LHCN-M2 (cell line): ENCODE results near the gene GPR34. TPM values are rescaled to one million over a fixed set of nuclear protein-coding genes. Genes with fewer than 3 reads are reported as not detected.
"Not testable (repeated sequence)": the region's sequence is repeated elsewhere in the genome, so short reads cannot be mapped to it uniquely, and the experiment has no call there.

Experiments used
- DNase-seq: peaks from one replicate; pipeline ENCODE4 v3.0.0-alpha.2; 2012; ENCODE audit warnings: low read depth
- polyA plus RNA-seq: library from polyadenylated mRNA; unstranded; fragments of >200 nt; gene quantifications from one replicate; pipeline ENCODE4 v1.2.1, GENCODE V29; 2012; ENCODE audit warnings: missing spikeins
- total RNA-seq: library from RNA; depleted of rRNA; stranded (reverse); fragments of >200 nt; gene quantifications from 2 replicates; pipeline ENCODE4 v1.2.3, GENCODE V29; 2014; rRNA removed

Gene GPR34
- total RNA-seq = not detected in 2 replicates
- polyA plus RNA-seq = not detected

- no peak for DNase-seq
Observed at GRCh38 chrX:41688835-41689234, at the start of gene GPR34. Gene GPR34 (plus strand): TSS chrX:41688973. CDS start chrX:41695634, 6,661 bp downstream.

- DNase-seq = not testable (repeated sequence)
Observed at GRCh38 chrX:41646201-41646600, 42.6 kb upstream of the GPR34 start.

DNA sequence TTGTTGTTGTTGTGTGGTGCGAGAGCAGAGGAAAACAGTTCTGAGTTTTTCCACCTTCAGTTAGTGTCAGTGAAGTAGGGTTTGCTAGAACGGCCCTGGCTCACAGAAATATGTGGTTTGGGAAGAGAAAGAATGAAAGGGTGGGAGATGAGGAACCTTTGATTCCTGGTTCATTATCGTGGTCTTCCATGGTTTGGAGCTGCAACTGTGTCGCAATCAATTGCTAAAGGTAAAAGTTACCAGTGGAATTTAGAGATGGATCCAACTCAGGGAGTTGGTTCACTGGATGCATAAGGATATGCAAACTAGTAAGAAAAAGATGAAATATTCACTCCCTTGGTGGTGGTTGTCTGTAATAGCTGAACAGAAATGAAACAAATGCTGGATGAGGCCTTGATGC is 35.6 kb upstream of the GPR34 start:
- DNase-seq = no peak

GRCh38 chrX:41655101-41655500 is 33.7 kb upstream of the GPR34 start:
- DNase-seq = no peak

- peak; percentile 32 for DNase-seq
Observed at GRCh38 chrX:41655631-41656030, 33.1 kb upstream of the GPR34 start.

DNA sequence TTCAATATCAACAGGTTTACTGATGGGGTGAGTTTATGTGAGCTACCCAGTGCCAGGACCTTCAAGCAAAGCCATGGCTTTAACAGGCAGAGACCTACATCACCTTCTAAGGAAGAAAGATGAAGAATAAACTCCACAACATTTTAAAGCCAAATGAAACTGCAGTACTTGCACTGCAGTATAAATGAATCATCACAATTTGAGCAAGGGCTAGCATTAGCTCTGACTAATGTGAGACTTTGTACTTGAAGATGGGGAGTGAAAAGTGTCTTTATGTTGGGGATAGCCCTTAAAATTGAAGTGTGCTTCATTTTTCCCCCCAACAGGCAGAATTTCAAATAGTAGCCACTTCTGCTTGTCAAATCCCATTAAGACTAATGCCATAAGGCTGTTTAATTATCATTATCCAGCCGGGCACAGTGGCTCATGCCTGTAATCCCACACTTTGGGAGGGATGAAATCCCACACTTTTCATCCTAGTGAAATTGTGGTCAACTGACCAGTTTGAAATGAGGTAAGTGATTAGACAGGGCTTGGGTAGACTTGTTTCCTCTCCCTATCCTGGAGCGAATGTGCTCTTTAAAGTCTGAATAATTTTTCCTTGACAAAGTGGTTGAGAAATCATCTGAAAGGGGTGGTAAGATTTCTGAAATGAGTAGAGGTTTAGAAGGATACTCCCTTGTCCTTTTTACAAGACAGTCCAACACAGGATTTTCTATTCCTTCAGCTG is 27.2 kb upstream of the GPR34 start:
- peak; percentile 44 for DNase-seq

- DNase-seq = no peak
Observed at GRCh38 chrX:41664375-41664901, 24.3 kb upstream of the GPR34 start.

GRCh38 chrX:41664908-41665307 is 23.9 kb upstream of the GPR34 start:
- peak; percentile 18 for DNase-seq

GRCh38 chrX:41665686-41666085 is 23.1 kb upstream of the GPR34 start:
- DNase-seq = no peak

GRCh38 chrX:41666251-41666650 is 22.5 kb upstream of the GPR34 start:
- DNase-seq = peak; percentile 7

GRCh38 chrX:41667631-41668030 is 21.1 kb upstream of the GPR34 start:
- DNase-seq = no peak

GRCh38 chrX:41670112-41670511 is 18.7 kb upstream of the GPR34 start:
- DNase-seq = no peak

DNA sequence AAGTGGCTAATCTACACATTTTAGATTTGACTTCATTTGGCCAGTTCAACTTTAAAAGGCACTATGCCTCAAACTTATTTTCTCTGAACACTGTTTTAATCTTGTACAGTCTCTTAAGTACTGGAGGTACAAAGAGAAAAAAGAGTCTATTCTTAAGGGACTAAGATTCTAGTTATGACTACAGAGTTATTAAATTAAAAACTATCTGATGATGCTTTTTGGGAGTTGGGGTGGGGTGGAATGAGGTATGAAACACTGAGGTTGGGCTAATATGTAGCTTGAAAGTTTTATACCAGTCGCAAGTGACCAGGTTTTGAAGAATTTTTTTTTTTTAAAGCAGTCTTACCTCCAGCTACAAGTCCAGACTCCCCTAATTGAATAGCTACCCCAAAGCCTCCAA is 17.7 kb upstream of the GPR34 start:
- DNase-seq = no peak

- DNase-seq = no peak
Observed at GRCh38 chrX:41672643-41673042, 16.1 kb upstream of the GPR34 start.

- not testable (repeated sequence) for DNase-seq
Observed at GRCh38 chrX:41676361-41676760, 12.4 kb upstream of the GPR34 start.

- no peak for DNase-seq
Observed at GRCh38 chrX:41677183-41678060, 11.4 kb upstream of the GPR34 start.

DNA sequence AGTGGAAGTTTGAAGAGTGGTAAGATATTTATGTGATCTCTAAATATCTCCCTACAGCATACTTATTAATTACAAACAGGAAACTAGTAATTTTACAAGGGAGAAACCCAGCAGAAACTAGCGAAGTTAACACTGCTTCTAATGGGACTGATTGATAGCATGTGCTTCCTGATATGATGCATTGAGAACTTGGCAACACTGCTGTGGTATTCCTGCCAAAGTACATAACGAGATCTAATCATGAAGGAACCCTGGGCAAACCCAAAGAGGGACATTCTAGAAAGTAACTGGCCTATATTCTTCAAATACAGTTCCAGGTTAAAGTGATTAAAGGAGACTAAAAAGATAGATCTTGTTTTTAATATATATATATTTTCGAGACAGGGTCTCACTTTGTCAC is 4.6 kb upstream of the GPR34 start:
- DNase-seq = no peak

GRCh38 chrX:41684940-41685339 is 3.8 kb upstream of the GPR34 start:
- no peak for DNase-seq

- no peak for DNase-seq
Observed at GRCh38 chrX:41686788-41687187, 2.0 kb upstream of the GPR34 start.

DNA sequence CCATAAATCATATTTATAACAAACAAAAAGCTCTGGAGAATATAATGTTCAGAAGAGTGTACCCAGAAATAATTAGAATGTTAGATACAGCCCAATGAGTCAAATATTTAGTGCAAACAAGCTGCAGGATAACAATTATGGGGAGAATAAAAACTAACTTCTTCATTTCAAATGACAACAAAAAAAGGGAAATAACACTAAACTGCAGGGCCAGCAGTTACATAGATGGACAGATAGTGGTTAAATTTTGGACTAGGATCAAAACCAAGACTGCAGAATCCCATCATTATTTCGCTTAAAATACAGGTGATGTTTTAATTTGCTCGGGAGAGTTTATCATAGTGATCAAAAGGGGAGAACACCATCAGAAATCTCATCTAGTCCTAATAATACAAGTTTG is 617 bp upstream of the GPR34 start:
- DNase-seq = no peak

- DNase-seq = no peak
Observed at GRCh38 chrX:41689711-41690110, 938 bp downstream of the GPR34 start.

- DNase-seq = peak; percentile 41
Observed at GRCh38 chrX:41692162-41692749, 3.5 kb downstream of the GPR34 start.
